H7 (cell line): Measurements from ENCODE around the gene ATP7A. TPM values are rescaled to one million over a fixed set of nuclear protein-coding genes. Genes with fewer than 3 reads are reported as not detected.
A peak's percentile ranks its signal among the peaks of the same experiment; 100 is the strongest.

ENCODE experiments used
- DNase-seq: peaks from one replicate; pipeline ENCODE4 v3.0.0; 2012
- H3K27me3 ChIP-seq: 2 replicates; pipeline ENCODE4 v1.6.0; 2011; ENCODE audit warnings: mild to moderate bottlenecking, low read length; ENCODE audit not compliant: control insufficient read depth, insufficient read depth
- H3K36me3 ChIP-seq: replicated peaks from 2 replicates; pipeline ENCODE4 v1.5.1; 2011; ENCODE audit warnings: low read length; ENCODE audit not compliant: control insufficient read depth, insufficient read depth
- H3K4me3 ChIP-seq: 2 replicates; pipeline ENCODE4 v1.5.1; 2011; ENCODE audit warnings: low read depth, mild to moderate bottlenecking, control low read depth, low read length, moderate library complexity; ENCODE audit not compliant: insufficient read depth
- total RNA-seq: library from RNA; depleted of rRNA; stranded (reverse); fragments of >200 nt; shearing (Covaris generic); gene quantifications from 2 replicates; pipeline ENCODE4 v1.2.3, GENCODE V29; 2014

ATP7A gene
- total RNA-seq, 1 experiment from 2014 or later, result 2.1 TPM

DNA sequence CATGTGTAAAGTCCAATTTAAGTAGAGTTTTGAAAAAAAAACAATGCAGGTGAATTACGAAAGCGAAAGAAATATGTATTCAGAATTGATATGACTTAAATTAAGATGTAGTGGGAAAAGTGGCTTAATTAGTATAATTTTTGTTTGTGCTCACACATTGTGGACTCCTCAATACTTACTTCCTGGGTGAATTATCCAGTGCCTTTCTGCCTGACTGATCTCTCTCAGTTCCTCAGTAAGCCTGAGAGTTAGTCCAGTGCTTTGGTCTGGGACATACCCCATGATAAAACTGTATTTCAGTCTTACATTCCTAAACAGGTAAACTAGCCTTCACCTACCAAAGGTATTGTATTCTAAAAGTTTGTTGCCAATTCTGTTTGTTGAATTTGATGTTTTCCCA, 50.6 kb downstream of the ATP7A start:
- DNase-seq, result no peak
- H3K4me3 ChIP-seq, result no peak overlapping the region
- H3K27me3 ChIP-seq, result no peaks in the 10 kb centered on the region
- no peaks in the 10 kb centered on the region for H3K36me3 ChIP-seq

DNA sequence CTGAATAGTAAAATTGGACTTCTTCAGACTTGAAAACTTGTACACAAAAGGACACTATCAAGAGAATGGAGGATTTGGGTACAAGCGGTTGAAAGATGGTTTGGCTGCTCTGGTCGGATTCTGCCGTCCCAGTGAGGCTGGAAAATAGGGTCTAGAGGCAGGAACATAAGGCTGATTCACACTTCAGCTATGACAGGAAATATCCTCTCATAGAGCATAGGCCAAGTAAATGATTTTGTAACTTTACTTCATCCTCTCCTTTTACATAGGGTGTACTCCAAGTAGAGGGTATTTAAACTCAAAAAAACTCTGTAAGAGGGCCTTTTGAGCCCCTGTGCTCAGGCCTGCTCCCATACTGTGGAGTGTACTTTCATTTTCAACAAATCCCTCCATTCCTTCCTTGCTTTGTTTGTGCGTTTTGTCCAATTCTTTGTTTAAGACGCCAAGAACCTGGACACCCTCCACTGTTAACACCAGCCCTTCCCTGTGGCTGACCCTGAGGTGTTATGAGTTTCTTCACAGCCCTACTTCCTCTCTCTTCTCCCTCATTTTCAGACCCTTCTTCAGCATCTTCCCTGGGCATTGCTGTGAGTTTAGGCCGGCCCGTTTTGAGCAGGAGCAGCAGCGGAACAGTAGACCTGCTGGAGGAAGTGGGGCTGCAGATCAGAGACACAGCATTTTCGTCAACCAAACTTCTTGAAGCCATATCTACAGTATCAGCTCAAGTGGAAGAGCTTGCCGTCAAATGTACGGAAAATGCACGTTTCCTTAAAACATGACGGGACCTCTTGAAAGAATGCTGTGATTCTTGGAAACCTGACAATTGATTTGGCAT, 51.8 kb downstream of the ATP7A start:
- H3K4me3 ChIP-seq, result no peak overlapping the region
- DNase-seq, result no peak
- no peaks in the 10 kb centered on the region for H3K27me3 ChIP-seq
- no peaks in the 10 kb centered on the region for H3K36me3 ChIP-seq

DNA sequence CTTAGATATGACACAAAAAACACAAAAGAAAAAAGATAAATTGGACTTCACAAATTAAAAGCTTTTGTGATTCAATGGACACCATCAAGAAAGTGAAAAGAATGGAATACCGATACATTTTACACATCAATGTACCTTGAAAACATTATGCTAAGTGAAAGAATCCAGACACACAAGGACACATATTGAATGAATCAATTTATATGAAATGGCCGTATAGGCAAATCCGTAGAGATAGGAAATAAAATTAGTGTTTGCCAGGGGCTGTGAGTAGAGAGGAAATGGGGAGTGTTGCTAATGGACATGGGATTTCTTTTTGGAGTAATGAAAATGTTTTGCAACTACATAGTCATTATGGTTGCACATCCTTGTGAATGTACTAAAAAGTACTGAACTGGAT, 55.9 kb downstream of the ATP7A start:
- H3K36me3 ChIP-seq, result no peaks in the 10 kb centered on the region
- no peak overlapping the region for H3K4me3 ChIP-seq
- DNase-seq, result no peak
- H3K27me3 ChIP-seq, result no peaks in the 10 kb centered on the region

DNA sequence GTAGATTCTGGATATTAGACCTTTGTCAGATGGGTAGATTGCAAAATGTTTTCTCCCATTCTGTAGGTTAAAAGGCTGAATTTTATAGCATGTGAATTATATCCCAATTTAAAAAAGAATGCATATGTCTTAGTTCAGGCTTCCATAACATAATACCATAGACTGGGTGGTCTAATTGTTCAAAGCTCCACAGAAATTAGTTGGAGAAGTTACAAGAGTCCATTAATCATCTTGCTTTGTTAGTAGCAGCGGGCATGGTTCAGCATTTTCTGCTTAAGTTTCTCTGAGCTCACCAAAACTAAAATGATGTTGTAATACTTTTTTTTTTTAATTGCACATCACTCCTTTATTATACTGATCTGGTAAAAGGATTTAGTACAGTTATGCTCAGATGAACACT, 57.1 kb downstream of the ATP7A start:
- Histone ChIP-seq H3K27me3 (no peaks in the 10 kb centered on the region), H3K36me3 (no peaks in the 10 kb centered on the region), H3K4me3 (no peak overlapping the region)
- DNase-seq, result no peak

DNA sequence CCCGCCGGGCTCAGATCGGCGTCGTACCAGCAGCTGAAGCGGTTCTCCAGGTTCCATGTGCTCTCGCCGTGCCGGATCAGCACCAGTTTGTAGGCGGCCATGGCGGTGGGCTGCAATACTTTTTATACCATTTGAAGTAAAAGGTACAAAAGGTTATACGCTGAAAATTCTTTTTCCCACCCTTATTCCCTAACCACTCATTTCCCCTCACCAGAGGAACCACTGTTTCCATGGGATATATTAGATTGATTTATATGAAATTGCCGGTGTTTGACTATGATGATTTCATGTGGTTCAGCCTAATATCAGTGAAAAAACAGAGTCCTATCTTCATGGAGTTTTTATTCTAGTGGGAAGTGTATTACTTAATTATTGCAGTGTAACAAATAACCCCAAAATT, 59.0 kb downstream of the ATP7A start, which contains the start of gene PGAM4:
Gene PGAM4, minus strand, starts transcription at position 101 of the 400 bp plus-strand sequence. Its CDS starts 0 bp downstream, at position 101.
- Histone ChIP-seq H3K36me3 (no peaks in the 10 kb centered on the region), H3K27me3 (no peaks in the 10 kb centered on the region), H3K4me3 (no peak within 1 kb of the TSS)
- DNase-seq, result no peak

DNA sequence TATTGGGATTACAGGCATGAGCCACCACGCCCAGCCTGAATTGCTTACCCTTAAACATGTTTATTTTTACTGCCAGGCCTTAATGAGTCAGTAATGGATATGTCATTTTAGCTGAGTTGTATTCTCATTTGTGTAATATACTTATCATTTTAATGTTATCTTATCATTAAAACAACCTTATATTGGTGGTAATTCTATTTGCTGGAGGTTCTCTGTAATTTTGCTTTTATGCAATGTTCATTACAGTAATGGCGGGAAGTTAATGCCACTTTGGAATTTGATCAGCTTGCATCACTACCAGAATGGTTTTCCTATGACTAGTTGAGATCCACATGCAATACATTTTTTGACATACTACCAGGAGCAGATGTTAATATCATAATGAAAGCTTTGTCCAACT, 65.3 kb downstream of the ATP7A start:
- Histone ChIP-seq H3K36me3 (no peaks in the 10 kb centered on the region), H3K4me3 (no peak overlapping the region), H3K27me3 (no peaks in the 10 kb centered on the region)
- DNase-seq, result no peak

DNA sequence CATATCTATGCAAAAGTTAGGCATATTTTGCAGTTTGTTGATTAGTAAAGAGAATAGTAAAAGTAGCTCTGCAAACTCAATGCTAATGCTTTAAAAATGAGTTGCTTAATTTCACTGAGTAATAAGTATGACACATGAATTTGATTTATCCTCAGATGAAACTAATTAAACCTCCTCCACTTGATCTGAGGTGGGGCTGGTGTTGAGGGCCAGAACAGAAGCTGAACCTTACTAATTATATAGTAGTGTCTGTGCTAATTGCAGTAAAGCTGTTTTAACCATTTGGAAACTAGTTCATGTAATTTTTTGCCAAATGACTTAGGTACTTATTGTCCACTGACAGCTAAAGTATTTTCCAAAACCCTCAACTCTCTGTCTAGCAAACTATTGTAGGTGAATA, 66.6 kb downstream of the ATP7A start:
- Histone ChIP-seq H3K27me3 (no peaks in the 10 kb centered on the region), H3K36me3 (no peaks in the 10 kb centered on the region), H3K4me3 (no peak overlapping the region)
- no peak for DNase-seq

DNA sequence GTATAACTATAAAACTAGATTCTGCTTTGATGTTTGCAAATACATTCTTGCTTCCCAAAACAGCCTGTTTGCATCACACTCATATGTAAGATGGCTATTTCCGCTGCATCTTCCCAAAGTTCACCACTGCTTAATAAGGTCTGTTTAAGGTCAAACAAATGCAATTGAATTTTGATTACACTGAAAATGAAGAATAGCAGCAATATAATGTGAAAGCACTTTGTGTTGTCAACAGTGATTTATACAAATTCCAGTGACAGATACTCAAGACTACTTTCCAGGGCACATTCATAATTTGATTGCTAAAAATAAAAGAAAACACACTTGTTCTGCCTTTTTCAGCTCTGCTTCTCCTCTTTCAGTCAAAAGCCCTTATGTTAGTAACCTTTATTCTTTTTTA, 67.0 kb downstream of the ATP7A start:
- no peak overlapping the region for H3K4me3 ChIP-seq
- H3K27me3 ChIP-seq, result no peaks in the 10 kb centered on the region
- no peak for DNase-seq
- H3K36me3 ChIP-seq, result no peaks in the 10 kb centered on the region

DNA sequence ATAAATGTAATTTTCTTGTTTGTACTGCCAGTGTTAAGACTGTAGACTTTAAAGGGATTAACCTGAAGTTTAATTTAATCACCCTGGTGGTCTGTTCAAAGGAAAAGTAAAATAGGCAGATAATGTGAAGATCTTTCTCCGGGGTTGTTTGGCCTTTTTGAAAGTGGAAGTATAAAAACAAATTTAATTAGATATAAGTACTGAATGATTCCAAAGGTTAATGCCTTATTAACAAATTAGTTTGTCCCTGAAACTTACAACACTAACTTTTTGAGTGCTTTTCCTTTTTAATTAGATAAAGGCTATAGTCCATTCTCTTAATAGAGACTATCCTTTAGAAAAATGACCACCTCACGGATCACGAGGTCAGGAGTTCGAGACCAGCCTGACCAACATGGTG, 69.4 kb downstream of the ATP7A start:
- no peak overlapping the region for H3K4me3 ChIP-seq
- no peak for DNase-seq
- no peaks in the 10 kb centered on the region for H3K27me3 ChIP-seq
- H3K36me3 ChIP-seq, result no peaks in the 10 kb centered on the region

DNA sequence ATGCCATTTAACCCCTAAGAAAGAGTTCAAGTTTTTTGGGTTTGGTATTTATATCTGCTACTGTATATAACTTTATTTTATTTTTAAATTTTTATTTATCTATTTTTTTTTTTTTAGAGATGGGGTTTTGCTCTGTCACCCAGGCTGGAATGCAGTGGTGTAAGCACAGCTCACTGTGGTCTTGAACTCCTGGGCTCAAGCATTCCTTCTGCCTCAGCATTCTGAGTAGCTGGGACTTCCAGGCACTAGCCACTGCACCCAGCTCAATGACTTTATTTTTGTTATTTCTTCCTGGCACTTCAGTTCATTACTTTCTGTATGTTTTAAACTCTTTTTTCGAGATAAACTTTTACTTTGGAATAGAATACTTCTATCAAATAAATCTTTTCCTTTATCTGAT, 101.4 kb downstream of the ATP7A start:
- Histone ChIP-seq H3K36me3 (no peaks in the 10 kb centered on the region), H3K4me3 (no peak overlapping the region), H3K27me3 (no peaks in the 10 kb centered on the region)
- no peak for DNase-seq

DNA sequence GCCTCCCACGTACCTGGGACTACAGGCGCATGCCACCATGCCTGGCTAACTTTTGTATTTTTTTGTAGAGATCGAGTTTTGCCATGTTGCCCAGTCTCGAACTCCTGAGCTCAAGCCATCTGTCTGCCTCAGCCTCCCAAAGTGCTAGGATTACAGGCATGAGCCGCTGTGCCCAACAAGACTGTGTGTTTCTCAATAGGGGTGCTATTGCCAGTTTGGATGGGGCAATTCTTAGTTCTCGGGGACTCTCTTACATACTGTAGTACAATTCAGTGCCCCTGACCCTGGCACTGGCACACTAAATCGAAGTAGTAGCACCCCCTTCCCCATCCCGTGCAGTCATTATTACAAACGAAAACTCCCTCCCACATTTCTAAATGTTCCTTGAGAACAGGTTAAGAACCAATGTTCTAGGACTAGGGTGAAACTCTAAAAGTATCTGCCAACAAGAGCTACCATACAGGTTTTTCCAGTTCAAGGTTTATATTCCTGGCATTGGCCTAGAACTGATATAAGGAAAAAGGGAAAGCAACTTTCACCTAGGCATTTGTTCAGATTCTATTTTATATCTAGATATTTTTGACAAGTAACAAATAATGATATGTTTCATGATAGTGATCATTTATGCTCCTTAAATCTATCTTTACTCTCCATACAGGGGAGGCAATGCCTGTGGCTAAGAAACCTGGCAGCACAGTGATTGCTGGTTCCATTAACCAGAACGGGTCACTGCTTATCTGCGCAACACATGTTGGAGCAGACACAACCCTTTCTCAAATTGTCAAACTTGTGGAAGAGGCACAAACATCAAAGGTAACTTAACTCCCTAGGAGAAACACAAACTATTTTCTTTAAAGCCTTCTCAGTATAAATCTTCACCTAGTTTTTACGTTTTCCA, 109.3 kb downstream of the ATP7A start:
- Histone ChIP-seq H3K4me3 (no peak overlapping the region), H3K36me3 (no peaks in the 10 kb centered on the region)
- DNase-seq, result no peak

DNA sequence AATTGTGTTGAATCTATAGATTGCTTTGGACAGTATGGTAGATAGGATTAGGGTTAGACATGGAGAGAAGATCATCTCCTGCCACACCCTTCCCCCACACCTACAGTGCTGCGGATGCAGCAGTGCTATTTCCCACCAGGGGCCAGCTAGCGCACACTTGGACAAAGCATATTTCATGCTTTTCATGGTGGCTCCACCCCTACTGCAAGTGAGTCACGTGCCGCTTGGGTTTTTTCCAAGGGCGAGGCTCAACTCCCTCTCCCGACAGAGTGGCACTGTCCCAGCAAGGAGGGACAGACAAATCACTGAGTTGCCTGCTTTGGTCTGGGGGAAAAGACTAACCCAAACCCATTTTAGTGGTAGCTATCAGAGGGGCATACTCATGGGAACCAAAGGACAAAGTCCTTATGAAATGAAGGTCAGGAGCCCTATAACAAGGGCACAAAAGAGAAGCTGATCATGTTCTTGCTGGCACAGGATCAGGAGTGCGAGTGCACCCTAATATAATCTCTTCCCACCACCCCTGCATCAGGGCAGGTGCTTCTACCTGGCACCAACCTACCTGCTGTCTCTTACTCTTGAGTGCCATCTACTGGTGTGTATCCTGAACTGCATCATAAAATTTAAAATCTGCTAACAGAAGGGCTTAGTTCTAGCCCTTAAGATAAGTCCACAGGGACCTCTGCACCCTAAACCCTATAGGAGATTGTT, 114.0 kb downstream of the ATP7A start:
- Histone ChIP-seq H3K4me3 (no peak overlapping the region), H3K36me3 (no peaks in the 10 kb centered on the region), H3K27me3 (no peaks in the 10 kb centered on the region)
- DNase-seq, result peak; percentile 65

More for the DNA sequence above, 109.3 kb downstream of the ATP7A start:
- no peaks in the 10 kb centered on the region for H3K27me3 ChIP-seq

DNA sequence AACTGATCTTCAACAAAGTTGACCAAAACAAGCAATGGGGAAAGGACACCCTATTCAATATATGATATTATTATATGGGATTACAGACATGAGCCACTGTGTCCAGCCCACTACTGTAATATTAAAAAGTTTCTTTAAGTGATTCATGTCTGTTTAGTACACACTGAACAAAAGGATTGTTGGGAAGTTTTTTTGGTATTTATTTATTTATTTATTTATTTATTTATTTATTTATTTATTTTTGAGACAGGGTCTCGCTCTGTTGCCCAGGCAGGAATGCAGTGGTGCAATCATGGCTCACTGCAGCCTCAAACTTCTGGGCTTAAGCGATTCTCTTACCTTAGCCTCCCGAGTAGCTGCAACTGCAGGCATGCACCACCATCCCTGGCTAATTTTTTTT, 117.3 kb downstream of the ATP7A start:
- Histone ChIP-seq H3K27me3 (no peaks in the 10 kb centered on the region), H3K4me3 (no peak overlapping the region), H3K36me3 (no peaks in the 10 kb centered on the region)
- no peak for DNase-seq

DNA sequence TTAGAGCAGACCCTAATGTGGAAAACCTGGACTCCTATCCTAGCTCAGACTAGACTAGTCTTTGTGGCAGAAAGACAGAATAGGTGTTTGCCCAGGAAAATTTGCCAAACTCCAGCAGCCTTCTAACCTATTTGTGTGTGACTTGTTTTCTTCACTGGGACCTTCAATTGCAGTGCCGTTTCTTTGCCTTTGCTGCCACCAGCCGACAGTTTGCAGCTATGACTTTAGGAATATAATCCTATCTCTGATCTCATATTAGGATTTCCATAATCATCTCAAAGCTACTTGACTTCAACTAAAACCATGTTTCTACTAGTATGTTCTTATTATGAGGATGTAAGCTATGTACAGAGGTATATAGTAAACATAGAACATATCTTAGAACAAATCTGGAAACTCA, 119.2 kb downstream of the ATP7A start:
- DNase-seq, result peak; percentile 9
- no peak overlapping the region for H3K4me3 ChIP-seq
- no peaks in the 10 kb centered on the region for H3K36me3 ChIP-seq
- H3K27me3 ChIP-seq, result no peaks in the 10 kb centered on the region
